GM21529 (cell line): ENCODE results near the gene CEACAM8.
"Not testable (repeated sequence)": the region's sequence is repeated elsewhere in the genome, so short reads cannot be mapped to it uniquely, and the experiment has no call there.

ENCODE experiments used
- ATAC-seq: cut with Tn5 transposase; IDR thresholded peaks from one replicate; pipeline ENCODE4 v1.9.1; 2021; ENCODE audit not compliant: unreplicated experiment

Gene CEACAM8

DNA sequence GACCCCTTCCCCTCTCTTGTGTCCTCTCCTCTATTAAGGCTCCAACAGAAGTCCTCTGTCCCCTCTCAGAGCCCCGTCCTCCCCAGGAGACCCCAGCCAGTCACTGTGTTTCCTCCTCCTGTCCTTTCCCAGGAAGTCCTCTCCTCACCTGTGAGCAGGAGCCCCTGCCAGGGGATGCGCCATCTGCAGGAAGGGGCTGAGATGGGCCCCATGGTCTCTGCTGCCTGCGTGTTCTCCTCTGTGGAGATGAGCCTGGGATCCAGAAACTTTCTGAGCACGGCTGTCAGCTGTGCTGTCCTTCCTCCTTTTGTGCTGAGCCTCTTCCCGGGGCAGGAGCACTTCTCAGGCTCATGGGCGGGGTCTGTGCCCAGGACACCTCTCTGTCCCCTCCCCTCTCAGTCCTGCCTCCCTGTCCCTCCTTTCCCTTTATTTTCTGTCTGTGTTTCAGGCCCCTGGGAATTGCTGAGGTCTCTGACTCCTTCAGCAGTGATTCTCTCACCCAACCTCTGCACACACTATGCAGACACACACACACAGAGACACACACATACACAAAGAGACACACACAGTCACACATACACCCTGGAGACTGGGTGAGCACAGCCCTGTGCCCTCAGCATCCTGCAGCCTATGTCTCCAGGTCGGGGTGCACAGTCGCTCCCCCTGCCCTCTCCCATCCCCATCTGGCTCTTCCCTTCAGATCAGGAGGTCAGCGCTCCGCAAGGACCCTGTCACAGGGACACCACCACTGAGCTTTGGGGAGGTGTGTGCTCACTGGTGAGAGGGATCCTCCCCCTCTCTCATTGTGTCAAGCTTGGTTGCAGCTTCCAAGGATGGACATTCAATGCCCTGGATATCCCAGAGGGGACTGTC is at the start of gene CEACAM8:
Gene CEACAM8, minus strand, starts transcription at position 308 of the 873 bp plus-strand sequence. Its CDS starts 96 bp downstream, at position 212.
- ATAC-seq = no peak

DNA sequence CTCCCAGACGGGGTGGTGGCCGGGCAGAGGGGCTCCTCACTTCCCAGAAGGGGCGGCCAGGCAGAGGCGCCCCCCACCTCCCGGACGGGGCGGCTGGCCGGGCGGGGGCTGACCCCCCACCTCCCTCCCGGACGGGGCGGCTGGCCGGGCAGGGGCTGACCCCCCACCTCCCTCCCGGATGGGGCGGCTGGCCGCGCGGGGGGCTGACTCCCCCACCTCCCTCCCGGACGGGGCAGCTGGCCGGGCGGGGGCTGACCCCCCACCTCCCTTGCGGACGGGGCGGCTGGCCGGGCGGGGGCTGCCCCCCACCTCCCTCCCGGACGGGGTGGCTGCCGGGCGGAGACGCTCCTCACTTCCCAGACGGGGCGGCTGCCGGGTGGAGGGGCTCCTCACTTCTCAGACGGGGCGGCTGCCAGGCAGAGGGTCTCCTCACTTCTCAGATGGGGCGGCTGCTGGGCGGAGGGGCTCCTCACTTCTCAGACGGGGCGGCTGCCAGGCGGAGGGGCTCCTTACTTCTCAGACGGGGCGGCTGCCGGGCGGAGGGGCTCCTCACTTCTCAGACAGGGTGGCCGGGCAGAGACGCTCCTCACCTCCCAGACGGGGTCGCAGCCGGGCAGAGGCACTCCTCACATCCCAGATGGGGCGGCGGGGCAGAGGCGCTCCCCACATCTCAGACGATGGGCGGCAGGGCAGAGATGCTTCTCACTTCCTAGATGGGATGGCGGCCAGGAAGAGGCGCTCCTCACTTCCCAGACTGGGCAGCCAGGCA is 44.8 kb upstream of the CEACAM8 start:
- ATAC-seq = not testable (repeated sequence)

DNA sequence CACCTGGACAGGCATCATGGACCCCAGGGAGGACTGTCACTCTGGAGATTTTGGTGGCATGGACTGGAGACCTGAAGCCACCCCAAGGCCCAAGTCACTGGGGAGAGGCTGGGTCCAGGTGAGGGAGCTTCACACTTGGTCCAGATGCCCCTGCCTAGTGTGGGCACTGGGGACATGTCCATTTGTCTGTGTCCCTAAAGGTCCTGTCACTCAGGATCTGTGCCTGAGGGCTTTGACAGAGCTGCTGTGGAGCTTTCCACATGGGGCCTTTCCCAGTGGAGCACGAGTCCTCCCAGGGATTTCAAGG is 40.5 kb upstream of the CEACAM8 start:
- ATAC-seq = no peak

DNA sequence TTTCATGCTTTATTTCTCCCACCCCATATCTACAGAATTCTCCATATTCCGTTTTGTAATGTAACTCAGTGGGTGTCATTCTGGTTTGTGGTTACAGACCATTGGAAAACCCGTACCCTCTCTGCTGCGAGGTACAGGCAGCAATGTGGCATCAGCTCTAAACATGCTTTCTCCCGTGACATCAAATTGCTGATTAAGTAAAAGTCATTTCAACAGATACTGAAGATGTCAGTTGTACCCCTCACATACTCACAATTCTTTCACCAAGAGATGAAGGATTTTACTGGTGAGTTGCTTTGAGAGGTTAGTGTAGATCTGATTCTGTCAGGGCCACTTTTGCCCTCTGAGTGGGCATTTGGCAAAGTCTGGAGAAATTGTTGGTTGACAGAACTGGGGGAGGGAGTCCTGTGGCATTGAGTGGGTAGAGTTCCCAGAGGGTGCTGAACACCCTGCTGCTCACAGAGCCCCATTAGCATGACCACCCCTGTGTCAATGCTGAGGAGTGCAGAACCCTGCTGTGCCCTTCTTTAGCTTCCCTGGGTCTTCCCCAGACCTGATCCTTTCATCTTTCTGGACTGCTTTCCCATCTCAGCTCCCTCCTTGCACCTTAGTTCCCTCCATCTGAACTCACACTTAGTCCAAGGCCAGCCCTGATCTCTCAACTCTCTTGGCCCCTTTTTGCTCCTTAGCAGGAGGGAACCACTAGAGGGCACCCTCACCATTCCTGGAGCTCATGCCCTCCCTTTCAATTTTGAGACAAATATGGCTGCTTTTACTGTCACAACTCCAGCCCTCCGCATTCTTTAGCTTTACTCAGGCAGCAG is 39.9 kb upstream of the CEACAM8 start:
- no peak for ATAC-seq

DNA sequence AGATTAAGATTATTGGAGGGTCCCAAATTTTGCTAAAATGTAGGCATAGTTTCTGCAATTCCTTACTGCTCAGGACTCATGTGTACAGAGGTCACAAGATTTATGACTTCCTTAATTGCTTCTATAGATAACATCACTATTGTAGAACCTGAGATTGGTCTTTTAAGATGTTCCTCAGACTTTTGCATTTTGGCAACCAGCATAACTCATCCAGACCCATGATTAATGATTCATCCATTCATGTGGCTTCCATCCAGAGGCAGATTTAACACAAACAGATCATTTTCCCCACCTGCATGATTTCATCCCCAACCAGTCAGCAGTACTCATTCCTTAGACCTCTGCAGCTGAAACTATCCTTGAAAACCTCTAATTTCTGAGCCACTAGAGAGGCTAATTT is 34.5 kb upstream of the CEACAM8 start:
- no peak for ATAC-seq

DNA sequence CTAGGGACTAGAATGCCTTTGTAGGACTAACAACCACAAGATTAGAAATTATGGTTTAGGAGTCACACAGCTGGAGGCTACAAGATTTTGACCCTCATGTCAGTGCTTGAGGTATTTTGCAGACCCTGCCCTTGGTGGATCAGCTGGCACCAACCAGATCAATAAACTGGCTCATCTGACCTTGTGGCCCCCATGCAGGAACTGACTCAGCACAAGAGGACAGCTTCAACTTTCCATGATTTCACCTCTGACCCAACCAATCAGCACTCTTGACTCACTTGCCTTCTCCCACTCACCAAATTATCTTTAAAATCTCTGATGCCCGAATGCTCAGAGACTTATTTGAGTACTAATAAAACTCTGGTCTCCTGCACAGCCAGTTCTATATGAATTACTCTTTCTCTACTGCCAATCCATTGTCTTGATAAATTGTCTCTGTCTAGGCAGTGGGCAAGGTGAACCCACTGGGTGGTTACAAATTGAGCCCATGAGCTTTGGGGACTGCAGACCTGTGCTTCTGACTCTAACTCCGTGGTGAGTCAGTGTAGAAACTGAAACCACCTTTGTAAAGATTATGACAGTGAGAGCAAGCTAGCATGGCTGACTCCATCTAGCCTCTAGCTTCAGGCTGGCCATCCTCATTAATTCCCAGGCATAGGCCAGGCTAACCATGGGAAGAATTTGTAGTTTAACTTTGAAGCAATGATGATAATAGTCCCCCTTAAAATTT is 33.9 kb upstream of the CEACAM8 start:
- ATAC-seq = no peak

DNA sequence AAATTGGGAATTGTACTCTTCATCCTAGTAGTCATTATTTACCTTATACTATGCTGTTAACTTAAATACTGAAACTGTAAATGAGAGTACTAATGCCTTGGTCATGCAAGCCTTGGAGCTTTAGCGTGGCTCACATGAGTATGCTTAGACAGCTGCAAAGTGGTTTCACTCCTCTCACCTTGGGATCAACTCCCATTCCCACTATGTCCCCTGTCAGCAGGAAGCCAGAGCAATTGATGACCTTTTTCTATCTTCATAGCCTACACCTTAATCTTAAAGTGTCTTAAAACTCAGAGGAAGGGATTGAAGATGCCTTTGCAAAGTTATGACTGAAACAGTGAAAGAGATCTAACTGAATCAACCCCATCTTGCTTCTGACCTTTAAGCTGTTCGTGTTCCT is 33.2 kb upstream of the CEACAM8 start:
- no peak for ATAC-seq

DNA sequence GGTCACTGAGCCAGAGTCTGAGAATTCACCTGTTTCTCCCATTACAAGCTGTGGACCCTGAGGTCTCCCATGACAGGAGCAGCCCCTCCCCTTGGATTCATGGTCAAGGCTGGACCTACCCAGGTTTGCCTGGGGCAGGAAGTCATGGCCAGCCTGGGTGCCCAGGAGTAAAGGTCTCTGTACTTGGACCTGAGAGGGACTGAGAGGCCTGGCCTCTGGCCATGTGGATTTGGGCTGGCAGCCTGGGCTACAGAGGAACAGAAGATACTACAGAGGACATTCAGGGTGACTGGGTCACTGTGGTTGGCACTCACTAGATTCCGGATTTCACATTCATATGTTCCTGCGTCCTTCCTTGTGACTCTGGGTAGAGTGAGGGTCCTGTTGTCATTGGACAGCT is 31.5 kb upstream of the CEACAM8 start:
- no peak for ATAC-seq

DNA sequence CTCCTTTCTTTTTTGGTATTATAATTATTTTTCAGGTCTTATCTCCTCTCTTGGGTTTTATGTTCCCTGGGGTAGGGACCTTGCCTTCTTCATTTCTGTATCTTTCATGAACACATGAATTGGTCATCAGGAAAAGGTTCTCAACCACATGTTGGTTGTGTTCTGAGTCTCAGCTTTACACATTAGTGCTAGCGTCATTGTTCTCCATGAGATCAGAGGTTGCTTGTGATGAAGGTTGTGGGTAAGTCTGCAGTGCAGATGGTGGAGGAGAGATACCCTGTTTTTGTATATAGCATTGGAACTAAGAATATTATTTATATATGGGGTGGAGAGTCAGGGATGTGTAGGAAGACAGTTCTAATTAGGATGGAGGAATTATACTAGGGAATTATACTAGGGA is 24.5 kb upstream of the CEACAM8 start:
- ATAC-seq = no peak

DNA sequence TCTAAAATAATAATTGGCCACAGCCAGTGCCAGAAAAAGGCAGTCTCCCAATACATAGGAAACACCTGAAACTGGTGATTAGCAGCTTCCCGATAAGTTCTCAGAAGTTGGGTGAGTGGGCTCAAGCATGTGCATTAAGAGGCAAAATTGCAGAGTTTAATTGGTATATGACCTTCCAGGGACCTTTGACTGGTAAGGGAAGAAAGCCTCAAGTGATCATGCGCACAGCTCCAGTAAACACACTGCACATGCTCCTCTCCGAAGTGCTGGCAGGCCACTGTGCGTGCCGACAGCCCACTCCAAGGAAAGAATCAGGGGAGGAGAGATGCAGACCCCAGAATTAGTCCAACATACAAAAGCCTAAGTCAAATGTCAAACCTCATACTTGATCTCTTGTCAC is 18.9 kb upstream of the CEACAM8 start:
- ATAC-seq = no peak

DNA sequence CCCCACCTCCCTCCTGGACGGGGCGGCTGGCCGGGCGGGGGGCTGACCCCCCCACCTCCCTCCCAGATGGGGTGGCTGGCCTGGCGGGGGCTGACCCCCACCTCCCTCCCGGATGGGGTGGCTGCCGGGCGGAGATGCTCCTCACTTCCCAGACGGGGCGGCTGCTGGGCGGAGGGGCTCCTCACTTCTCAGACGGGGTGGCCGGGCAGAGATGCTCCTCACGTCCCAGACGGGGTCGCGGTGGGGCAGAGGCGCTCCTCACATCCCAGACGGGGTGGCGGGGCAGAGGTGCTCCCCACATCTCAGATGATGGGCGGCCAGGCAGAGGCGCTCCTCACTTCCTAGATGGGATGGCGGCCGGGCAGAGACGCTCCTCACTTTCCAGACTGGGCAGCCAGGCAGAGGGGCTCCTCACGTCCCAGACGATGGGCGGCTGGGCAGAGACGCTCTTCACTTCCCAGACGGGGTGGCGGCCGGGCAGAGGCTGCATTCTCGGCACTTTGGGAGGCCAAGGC is 15.7 kb upstream of the CEACAM8 start:
- not testable (repeated sequence) for ATAC-seq

DNA sequence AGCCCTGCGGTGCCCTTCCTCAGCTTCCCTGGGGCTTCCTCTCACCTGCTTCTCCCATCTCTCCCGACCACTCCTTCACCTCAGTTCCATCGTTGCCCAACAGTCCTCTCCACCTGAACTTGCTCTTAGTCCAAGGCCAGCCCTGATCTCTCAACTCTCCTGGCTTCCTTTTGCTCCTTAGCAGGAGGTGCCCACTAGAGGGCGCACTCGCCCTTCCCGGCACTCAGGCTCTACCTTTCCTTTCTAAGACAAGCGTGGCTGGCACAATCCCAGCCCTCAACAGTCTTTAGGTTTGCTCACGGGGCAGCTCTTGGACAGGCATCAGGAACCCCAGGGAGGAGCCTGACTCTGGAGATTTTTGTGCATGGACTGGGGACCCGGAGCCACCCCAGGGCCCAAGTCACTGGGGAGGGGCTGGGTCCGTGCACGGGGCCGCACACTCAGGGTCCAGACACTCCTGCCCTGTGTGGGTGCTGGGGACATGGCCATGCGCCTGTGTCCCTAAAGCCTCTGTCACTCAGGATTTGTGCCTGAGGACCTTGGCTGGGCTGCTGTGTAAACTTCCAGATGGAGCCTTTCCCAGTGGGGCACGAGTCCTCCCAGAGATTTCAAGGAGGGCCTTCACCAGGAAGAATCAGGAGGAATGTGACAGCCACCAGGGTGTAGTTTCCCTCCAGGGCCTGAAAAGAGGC is 12.1 kb upstream of the CEACAM8 start:
- ATAC-seq = no peak

DNA sequence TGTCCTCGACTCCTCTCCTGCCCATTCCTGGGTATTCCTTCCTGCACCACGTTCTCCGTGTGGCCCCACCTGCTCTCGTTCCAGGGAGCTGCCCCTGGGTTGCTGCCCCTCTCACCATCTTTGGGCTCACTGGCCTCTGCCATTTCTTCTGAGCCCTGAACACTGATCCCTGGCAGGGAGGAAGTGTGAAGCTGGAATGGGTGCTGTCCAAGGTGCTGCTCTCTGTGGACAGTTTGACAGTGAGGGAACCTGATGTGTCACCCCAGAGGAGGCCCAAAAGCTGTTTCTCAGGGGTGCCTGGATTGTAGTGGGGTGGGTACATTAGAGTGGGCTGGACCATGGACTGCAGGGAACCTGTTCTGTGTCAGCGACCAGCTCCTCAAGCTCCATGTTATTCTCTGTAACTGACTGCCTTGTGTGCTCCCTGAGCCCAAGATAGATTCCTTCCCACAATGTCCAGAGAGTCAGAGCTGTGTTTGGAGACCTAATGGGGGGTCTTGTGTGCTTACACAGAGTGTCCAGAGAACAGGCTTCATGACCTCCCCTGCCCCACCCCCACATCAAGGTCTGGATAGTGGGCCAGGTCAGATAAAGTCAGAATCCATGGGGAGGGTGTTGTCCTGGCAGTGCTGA is 7.2 kb upstream of the CEACAM8 start:
- no peak for ATAC-seq

DNA sequence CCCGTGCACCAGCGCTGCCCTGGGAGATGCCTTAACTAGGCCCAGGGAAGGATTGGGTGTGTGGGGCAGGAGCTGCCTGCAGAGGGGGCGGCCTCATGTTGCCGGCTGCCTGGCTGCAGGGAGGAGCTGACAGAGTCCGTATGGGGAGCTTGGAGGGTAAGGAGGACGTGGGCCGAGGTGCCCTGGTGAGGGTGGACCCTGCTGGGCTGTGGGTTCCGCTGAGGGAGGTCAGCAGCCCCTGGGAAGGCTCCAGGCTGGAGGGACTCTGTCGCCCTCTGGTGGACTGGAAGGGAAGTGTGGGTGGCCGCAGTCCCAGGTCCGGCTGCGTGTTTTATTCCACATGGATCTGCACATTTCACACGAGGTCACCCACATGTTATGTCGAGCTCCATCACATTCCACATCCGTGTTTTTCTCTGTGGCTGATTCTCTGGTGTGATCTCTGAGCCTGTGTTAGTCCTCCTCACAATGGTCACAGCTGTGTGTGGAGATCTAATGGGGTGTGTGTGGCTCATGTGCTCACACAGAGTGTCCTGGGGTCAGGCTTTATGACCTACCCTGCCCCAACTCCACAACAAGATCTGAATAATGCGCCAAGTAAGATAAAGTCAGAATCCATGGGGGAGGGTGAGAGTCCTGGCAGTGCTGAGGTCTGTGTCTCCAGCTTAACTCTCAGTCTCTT is 1.8 kb upstream of the CEACAM8 start:
- ATAC-seq = no peak

DNA sequence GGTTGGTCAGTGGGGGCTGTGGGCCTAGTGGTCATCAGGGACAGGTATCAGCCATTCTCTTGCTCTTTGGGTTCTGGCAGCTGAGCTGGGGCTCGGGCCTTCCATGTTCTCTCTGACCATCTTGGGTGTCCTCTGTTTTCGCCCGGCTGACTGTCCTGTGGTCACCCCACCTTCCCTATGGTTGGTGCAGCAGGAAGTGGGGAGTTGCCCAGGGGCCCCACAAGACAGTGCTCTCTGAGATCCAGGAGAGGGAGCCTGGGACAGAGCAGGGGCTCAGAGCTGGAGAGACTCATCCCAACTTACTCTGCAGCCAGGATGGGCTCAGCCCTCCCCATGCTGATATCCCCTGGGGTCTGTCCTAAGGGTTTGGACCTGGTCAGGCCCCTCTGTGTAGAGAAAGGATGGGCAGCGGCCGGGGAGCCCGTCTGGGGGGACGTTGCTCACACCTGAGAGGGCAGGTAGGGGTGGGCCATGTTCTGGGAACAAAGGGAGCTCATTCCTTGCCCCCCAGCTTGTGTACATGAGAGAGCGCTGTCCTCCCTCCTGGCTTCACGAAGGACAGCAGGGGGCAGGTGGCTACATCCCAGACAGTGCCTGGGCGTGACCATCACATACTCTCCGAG is 937 bp upstream of the CEACAM8 start:
- ATAC-seq = no peak

DNA sequence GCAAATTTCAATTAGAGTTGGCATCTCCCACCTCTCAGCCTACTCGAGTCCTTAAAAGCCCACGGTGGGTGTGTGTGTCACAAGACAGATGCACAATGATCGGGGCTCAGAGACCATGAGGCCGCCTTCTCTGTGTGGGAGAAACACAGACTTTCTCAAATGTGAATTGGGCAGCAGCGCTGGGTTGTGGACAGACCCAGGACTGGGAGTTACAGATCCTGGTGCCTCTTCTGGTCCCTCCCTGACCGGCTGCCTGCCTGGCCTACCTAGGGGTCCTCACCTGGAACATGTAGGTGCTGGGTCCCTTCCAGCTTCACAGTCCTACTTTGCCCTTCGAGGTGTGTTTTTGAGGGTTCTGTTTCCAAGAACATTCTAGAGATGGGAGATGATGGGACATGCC is 4.9 kb downstream of the CEACAM8 start:
- ATAC-seq = no peak

DNA sequence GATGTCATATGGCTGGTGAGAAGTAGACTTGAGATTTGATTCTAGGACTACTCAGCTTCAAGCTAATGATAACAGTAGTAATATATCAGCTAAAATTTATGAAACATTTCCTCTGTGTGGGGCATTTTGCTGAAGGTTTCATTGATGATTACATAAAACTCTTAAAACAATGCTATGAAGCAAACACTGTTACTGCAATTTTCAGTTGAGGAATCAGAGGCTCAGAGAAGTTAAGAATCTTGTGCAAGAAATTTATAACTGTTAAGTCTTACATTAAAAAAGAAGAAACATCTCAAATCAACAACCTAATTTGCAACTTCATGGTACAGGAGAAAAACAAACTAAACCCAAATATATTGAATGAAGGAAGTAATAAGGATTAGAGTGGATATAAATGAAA is 10.3 kb downstream of the CEACAM8 start:
- no peak for ATAC-seq

DNA sequence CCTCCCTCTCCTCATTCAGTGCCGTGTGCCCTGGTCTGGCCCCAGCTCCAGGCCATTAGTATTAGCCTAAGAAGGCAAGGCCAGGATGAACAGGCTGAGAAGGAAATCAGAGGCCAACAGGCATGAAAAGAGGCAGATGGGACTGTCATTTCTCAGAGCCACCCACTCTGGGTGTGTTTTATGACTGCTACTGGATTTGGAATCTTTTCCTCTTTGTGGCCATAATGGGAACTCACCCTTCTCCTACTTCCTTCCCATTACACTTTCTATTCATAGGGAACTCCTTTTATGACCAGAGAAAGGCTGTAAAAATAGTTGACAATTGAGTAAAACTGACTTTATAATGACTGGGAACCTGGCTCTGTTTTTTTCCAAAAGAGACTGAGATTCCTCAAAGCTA is 17.7 kb downstream of the CEACAM8 start:
- ATAC-seq = no peak

DNA sequence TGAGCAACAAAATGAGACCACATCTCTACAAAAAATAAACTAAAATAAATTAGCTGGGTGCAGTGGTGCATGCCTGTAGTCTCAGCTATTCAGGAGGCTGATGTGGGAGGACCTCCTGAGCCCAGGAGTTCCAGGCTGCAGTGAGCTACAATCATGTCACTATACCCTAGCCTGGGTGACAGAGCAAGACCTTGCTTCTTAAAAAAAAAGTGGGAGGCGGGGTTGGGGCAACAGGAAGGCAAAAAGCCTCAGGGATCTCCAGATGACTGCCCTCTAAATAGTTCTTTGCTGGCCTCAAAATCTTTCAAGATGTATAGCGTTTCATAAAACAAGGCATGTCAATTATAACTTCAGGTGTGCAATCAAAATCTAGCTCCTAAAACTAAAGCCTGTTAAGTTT is 18.5 kb downstream of the CEACAM8 start:
- no peak for ATAC-seq
